Measurements from ENCODE around the gene IGF1R. TPM values are rescaled to one million over a fixed set of nuclear protein-coding genes. Genes with fewer than 3 reads are reported as not detected.

IGF1R gene
- total RNA-seq, 4 donors from 2014 or later, result 31.6 to 87.8 (median 60.0) TPM

DNA sequence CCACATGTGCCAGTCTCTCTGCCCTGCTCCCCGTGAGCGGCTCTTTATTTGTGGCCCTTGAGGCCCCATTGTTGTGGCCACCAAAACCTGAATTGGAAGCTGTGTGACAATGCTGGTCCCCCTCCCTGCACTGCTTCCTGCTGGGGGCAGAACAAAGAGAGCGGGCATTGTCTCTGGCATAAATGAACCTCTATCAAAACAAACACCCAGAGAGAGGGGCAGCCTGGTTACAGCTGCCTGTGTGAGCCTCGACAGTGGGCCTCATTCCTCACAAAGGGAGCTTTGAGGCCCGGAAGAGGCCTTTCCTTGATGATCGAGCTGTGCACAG, 152.9 kb downstream of the IGF1R start:
- Histone ChIP-seq H3K4me3 (no peak overlapping the region), H3K36me3 (no peaks in the 10 kb centered on the region), H3K27me3 (no peaks in the 10 kb centered on the region), H3K9me3 (no peaks in the 10 kb centered on the region), H3K27ac (peak overlapping the region in 2 of 4 donors; percentile 36 to 64), H3K4me1 (peaks cover 6 to 43% (median 33%) of the 10 kb centered on the region in 3 donors)
- TF ChIP-seq, protein P1, sequence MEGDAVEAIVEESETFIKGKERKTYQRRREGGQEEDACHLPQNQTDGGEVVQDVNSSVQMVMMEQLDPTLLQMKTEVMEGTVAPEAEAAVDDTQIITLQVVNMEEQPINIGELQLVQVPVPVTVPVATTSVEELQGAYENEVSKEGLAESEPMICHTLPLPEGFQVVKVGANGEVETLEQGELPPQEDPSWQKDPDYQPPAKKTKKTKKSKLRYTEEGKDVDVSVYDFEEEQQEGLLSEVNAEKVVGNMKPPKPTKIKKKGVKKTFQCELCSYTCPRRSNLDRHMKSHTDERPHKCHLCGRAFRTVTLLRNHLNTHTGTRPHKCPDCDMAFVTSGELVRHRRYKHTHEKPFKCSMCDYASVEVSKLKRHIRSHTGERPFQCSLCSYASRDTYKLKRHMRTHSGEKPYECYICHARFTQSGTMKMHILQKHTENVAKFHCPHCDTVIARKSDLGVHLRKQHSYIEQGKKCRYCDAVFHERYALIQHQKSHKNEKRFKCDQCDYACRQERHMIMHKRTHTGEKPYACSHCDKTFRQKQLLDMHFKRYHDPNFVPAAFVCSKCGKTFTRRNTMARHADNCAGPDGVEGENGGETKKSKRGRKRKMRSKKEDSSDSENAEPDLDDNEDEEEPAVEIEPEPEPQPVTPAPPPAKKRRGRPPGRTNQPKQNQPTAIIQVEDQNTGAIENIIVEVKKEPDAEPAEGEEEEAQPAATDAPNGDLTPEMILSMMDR (IDR thresholded peaks at IDR 0.05), result no peak
- TF ChIP-seq POLR2AphosphoS5 (IDR thresholded peaks at IDR 0.05), result no peak
- TF ChIP-seq EP300 (IDR thresholded peaks at IDR 0.05), result no peak
- no CpG with 5 or more reads among the region's 6 CpGs for WGBS, 2 donors (ENCODE audit: low coverage in 1 of 2)
- ATAC-seq, result no peak

DNA sequence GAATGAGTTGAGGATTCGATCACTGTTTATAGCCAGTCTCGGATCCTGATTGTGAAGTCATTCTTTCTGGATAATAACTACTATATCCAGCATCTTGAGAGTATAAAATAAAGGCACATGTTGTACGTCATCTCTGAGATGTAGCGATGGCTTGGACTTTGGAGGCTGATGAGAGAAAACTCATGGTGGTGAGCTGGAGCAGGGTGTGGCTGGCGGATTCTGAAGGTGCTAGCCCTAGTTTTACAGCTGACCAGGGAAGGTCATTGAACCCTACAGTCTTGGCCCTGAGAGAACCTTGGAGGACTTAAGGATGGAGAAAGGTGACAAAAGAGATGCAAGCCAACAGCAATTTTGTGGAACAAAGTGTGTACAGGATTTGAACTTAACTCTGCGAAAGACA, 153.8 kb downstream of the IGF1R start:
- H3K4me3 ChIP-seq, result no peak overlapping the region
- H3K27ac ChIP-seq, result no peak overlapping the region
- ATAC-seq, result no peak
- no peaks in the 10 kb centered on the region for H3K36me3 ChIP-seq
- H3K4me1 ChIP-seq, result peaks cover 6 to 53% (median 33%) of the 10 kb centered on the region in 3 donors
- WGBS, 2 donors (ENCODE audit: low coverage in 1 of 2), result 94 to 98% methylated on average over 4 to 6 of the region's 6 CpGs
- H3K27me3 ChIP-seq, result no peaks in the 10 kb centered on the region
- TF ChIP-seq POLR2AphosphoS5 (IDR thresholded peaks at IDR 0.05) (no peak), POLR2A (IDR thresholded peaks at IDR 0.05) (no peak), EP300 (IDR thresholded peaks at IDR 0.05) (no peak)
- TF ChIP-seq, protein P1 (IDR thresholded peaks at IDR 0.05), result no peak
- no peaks in the 10 kb centered on the region for H3K9me3 ChIP-seq

DNA sequence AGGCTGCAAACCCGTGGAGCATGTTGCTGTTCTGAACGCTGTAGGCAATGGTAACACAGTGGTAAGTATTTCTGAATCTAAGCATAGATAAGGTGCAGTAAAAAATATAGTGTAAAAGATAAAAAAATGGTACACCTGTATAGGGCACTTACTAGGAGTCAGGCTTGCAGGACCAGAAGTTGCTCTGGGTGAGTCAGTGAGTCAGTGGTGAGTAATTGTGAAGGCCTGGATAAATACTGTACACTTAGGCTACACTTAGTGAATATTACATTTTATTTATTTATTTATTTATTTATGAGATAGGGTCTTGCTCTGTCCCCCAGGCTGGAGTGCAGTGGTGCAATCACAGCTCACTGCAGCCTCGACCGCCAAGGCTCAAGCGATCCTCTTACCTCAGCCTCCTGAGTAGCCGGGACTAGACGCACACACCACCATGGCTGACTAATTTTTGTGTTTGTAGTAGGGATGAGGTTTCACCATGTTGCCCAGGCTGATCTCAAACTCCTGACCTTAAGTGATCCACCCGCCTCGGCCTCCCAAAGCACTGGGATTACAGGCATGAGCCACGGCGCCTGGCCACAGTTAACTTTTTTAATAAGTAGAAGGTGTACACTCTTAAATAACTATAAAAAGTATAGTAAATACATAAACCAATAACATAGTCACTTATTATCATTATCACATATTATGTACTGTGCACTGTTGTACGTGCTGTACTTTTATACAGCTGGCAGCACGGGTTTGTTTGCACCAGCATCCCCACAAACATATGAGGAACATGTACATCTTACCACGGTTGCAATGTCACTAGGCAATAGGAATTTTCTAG, 155.1 kb downstream of the IGF1R start:
- 95% methylated on average over 5 to 14 of the region's 14 CpGs for WGBS, 2 donors (ENCODE audit: low coverage in 1 of 2)
- TF ChIP-seq POLR2AphosphoS5 (IDR thresholded peaks at IDR 0.05) (no peak), POLR2A (IDR thresholded peaks at IDR 0.05) (no peak), EP300 (IDR thresholded peaks at IDR 0.05) (no peak)
- TF ChIP-seq, protein P1 (IDR thresholded peaks at IDR 0.05), result no peak
- Histone ChIP-seq H3K36me3 (no peaks in the 10 kb centered on the region), H3K4me1 (peaks cover 6 to 57% (median 33%) of the 10 kb centered on the region in 3 donors), H3K27me3 (no peaks in the 10 kb centered on the region), H3K4me3 (no peak overlapping the region), H3K9me3 (no peaks in the 10 kb centered on the region), H3K27ac (no peak overlapping the region)
- ATAC-seq, result no peak

DNA sequence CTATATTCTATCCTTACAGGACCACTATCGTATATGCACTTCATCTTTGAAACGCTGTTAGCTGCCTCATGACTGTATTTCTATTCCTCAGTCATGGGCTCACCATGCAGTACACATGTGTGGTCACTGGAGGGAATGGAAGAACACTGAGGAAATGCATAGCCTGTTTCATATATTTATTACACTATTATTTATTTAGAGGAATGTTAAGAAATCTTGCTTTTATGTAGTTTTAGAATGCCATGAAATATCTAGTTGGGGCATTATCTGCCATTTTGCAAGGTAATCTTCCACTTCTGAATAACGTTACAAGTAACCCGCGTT, 155.7 kb downstream of the IGF1R start:
- TF ChIP-seq, protein P1 (IDR thresholded peaks at IDR 0.05), result peak in 1 of 4 experiments; percentile 8
- TF ChIP-seq POLR2AphosphoS5 (IDR thresholded peaks at IDR 0.05) (no peak), EP300 (IDR thresholded peaks at IDR 0.05) (no peak), POLR2A (IDR thresholded peaks at IDR 0.05) (no peak)
- no peaks in the 10 kb centered on the region for H3K36me3 ChIP-seq
- 88 to 96% methylated on average over 5 of the region's 5 CpGs for WGBS, 2 donors (ENCODE audit: low coverage in 1 of 2)
- no peak overlapping the region for H3K4me3 ChIP-seq
- peaks cover 6 to 51% (median 29%) of the 10 kb centered on the region in 3 donors for H3K4me1 ChIP-seq
- no peaks in the 10 kb centered on the region for H3K27me3 ChIP-seq
- no peaks in the 10 kb centered on the region for H3K9me3 ChIP-seq
- H3K27ac ChIP-seq, result no peak overlapping the region
- ATAC-seq, result no peak
